ENCODE results near the gene CCL4L2. TPM values are rescaled to one million over a fixed set of nuclear protein-coding genes. Genes with fewer than 3 reads are reported as not detected.
"Not testable (repeated sequence)": the region's sequence is repeated elsewhere in the genome, so short reads cannot be mapped to it uniquely, and the experiment has no call there.

The CCL4L2 gene
- total RNA-seq, 1 donor from 2014 or later, result not detected

DNA sequence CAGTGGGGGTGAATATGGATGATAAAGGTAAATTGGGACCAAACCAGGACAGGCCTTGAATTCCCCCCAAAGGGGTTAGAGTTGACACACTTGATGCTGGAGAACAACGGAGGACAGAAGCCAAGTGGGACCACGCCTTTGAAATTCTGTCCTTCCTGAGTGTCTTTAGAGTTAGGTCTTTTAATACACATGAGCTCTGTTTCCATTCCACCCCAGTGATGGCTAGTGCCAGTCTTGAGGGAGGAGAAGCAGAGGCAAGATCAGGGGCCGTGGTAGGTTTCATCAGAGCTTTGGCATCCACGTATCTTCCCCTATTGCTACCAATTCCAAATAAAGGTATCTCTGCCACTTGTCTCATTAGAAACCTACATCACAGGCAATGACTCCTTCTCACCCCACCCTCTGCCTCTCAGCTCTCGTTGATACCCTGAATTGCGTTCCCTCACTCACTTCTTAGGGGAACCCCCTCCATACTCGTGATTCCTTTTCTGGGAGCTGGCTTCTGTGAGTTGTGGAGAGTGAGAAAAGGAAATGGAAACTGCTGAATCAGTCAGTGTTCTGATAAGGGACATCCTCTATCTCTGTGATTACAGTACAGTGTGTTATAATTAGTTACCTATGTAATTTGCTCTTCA lies 11.9 kb upstream of the CCL4L2 start:
- H3K27me3 ChIP-seq (ENCODE audit: low read depth), result peaks cover 37% of the 10 kb centered on the region
- TF ChIP-seq, protein P1, sequence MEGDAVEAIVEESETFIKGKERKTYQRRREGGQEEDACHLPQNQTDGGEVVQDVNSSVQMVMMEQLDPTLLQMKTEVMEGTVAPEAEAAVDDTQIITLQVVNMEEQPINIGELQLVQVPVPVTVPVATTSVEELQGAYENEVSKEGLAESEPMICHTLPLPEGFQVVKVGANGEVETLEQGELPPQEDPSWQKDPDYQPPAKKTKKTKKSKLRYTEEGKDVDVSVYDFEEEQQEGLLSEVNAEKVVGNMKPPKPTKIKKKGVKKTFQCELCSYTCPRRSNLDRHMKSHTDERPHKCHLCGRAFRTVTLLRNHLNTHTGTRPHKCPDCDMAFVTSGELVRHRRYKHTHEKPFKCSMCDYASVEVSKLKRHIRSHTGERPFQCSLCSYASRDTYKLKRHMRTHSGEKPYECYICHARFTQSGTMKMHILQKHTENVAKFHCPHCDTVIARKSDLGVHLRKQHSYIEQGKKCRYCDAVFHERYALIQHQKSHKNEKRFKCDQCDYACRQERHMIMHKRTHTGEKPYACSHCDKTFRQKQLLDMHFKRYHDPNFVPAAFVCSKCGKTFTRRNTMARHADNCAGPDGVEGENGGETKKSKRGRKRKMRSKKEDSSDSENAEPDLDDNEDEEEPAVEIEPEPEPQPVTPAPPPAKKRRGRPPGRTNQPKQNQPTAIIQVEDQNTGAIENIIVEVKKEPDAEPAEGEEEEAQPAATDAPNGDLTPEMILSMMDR (IDR thresholded peaks at IDR 0.05; ENCODE audit: borderline replicate concordance), result no peak
- intact Hi-C loops (cut with micrococcal nuclease), result no loop called here

DNA sequence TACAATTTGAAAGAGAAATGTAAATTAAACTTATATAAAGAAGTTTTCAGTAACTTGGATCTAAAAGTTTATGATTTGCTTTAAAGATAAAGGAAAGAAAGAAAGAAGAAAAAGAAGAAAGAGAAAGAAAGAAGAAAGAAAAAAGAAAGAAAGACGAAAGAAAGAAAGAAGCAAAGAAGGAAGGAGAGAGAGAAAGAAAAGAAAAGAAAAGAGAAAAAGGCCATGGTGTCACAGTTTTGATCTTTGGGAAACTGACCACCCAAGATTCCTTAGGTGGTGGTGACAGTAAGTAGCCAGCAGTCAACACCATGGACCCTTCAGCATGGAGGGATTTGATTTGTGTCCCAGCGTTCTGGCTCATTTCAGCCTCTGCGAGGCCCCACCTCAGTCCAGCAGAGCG lies 9.8 kb upstream of the CCL4L2 start:
- H3K4me1 ChIP-seq; DNase-seq; H3K4me3 ChIP-seq; H3K27ac ChIP-seq (replicated peaks); H3K9me3 ChIP-seq (replicated peaks); intact Hi-C loops (cut with micrococcal nuclease); H3K36me3 ChIP-seq: not testable (repeated sequence)
- H3K27me3 ChIP-seq (ENCODE audit: low read depth), result peaks cover 27% of the 10 kb centered on the region

More for the DNA sequence above, 11.9 kb upstream of the CCL4L2 start:
- Histone ChIP-seq H3K9me3 (replicated peaks) (no peaks in the 10 kb centered on the region), H3K4me1 (peaks cover 6% of the 10 kb centered on the region), H3K36me3 (no peaks in the 10 kb centered on the region), H3K4me3 (no peak overlapping the region), H3K27ac (replicated peaks) (no peak overlapping the region)
- no peak for DNase-seq

DNA sequence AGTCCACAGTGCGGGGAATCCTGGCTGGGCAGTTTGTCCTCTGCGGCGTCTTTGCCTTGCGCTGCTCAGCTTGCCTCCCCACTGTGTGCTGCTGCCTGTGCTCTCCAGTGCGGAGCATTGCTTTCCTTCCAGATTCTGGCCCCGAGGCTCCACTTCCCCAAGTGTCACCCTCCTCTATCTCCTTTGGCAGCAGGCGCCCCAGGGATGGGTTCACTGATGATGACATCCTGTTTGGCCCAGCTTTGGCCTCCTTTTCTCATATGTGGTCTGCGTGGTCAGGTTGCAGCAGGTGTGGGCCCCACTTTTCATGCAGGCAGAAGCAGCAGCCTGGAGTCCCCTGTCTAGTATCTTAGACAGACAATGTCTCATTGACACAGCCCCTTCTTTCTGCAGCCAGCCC lies 9.4 kb upstream of the CCL4L2 start:
- H3K9me3 ChIP-seq (replicated peaks); intact Hi-C loops (cut with micrococcal nuclease); H3K27ac ChIP-seq (replicated peaks); H3K36me3 ChIP-seq; DNase-seq; H3K4me1 ChIP-seq; H3K4me3 ChIP-seq: not testable (repeated sequence)
- H3K27me3 ChIP-seq (ENCODE audit: low read depth), result peaks cover 23% of the 10 kb centered on the region

DNA sequence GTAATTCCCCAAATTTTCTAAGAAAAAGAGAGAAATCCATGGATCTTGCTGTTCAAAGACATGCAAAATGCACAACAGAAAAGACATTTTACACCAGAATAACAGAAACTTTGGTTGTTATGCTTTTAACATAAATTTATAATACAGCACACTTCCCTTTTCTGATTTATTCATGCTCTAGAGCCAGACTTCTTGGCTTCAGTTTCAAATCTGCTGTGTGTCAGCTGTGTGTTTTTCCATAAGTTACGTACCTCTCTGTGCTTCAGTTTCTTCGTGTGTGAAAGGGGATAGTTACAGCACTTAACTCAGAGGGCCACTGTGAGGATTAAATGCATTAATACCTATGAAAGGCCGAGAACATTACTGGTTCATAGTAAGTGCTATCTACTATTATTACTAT lies 7.5 kb upstream of the CCL4L2 start:
- H3K36me3 ChIP-seq, result no peaks in the 10 kb centered on the region
- H3K27ac ChIP-seq (replicated peaks), result no peak overlapping the region
- TF ChIP-seq, protein P1 (IDR thresholded peaks at IDR 0.05; ENCODE audit: borderline replicate concordance), result no peak
- intact Hi-C loops (cut with micrococcal nuclease), result no loop called here
- H3K27me3 ChIP-seq (ENCODE audit: low read depth), result peaks cover 10% of the 10 kb centered on the region
- no peak overlapping the region for H3K4me3 ChIP-seq
- no peak for DNase-seq
- no peaks in the 10 kb centered on the region for H3K9me3 ChIP-seq (replicated peaks)
- peaks cover 6% of the 10 kb centered on the region for H3K4me1 ChIP-seq

DNA sequence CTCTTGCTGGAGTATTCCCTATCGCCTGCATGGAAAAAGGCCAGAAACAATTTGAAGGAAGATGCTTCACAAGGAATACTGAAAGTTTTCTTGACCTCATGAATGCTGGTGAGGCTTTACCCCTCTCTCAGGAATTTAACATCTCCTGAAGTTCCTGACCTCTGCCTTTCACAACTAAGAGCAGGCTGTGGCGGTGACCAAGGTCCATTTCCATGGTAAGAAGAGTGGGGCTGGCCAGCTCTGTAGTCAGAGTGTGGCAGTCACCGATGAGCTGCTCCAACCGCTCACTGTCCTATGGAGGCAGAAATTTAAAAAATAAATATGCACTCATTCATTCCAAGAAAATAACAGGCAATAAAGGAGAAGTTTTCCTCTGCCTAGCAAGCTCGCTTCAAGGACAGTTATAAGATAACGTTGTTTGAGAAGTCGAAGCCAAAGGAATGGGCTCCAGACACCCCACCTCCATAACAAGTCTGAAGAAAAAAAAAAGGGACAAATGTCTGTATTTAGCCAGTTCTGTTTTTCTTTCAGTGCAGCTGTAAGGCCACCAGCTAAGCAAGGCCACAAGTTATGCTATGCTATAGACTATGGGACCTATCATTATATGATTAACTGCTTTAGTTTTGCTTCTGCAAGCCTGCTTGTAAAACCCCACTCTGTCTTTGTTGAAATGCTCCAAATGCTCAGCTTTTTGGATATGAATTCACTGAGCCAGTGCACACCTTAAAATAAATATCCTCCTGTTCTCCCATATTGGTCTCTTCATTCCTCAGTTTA lies 6.0 kb upstream of the CCL4L2 start:
- intact Hi-C loops (cut with micrococcal nuclease), result no loop called here
- Histone ChIP-seq H3K9me3 (replicated peaks) (no peaks in the 10 kb centered on the region), H3K36me3 (no peaks in the 10 kb centered on the region), H3K4me1 (no peaks in the 10 kb centered on the region), H3K27ac (replicated peaks) (no peak overlapping the region), H3K4me3 (no peak overlapping the region), H3K27me3 (ENCODE audit: low read depth) (peaks cover 5% of the 10 kb centered on the region)
- TF ChIP-seq, protein P1 (IDR thresholded peaks at IDR 0.05; ENCODE audit: borderline replicate concordance), result no peak
- DNase-seq, result no peak

DNA sequence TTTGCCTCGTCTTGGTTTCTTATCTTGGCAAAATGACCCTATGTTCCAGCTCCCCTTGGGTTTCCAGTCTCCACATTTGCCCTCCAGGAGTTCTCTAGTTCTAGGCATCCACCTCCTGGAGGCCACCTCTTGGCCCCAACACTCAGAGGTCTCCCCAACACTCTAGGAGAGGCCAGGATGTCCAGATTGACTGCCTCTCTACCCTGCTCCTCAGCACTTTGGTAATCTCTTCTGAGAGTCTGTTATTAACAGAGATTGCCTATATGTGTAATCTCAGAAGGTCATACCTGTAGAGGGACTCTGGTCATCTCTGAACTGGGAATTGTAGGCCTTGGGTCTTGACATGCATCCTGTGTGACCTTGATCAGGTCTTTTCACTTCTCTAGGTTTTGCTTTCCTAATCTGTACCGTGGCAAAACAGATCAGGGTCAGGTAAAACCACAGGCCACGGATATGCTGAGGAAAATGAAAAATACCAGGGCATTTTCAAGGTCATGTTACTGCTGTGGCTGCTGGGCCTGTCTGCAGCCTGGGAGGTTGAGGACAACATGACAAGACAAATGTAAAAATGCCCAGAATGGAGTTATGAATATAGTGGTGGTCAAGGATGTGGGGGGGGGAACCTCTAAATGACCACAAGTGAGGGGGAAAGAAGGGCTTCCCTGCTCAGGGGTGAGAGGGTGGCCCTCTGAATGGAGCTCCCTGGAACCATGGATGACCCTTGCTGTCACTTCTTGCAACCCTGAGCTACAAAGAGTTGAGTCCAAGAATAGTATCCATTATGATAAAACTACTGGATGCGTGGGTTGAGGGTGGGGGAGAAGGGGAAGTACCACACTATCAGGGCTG lies 5.0 kb upstream of the CCL4L2 start:
- TF ChIP-seq, protein P1 (IDR thresholded peaks at IDR 0.05; ENCODE audit: borderline replicate concordance), result no peak
- no peaks in the 10 kb centered on the region for H3K9me3 ChIP-seq (replicated peaks)
- intact Hi-C loops (cut with micrococcal nuclease), result no loop called here

DNA sequence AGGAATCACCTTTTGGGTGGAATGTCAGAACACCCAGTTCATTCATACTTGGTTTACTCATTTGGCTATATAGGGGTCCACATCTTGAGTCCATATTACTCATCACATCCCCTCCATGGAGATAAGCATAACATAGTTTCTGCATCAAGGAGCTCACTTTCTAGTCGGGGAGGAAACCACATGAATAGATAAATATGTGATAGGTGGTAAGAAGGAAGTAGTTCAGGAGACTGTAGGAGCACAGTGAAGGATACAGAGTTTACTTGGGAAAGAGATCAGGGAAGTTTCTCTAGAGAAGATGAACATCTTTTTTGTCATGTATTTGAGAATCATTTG lies 4.4 kb upstream of the CCL4L2 start:
- DNase-seq; H3K36me3 ChIP-seq; H3K9me3 ChIP-seq (replicated peaks); H3K4me3 ChIP-seq; H3K4me1 ChIP-seq; H3K27ac ChIP-seq (replicated peaks); intact Hi-C loops (cut with micrococcal nuclease): not testable (repeated sequence)
- peaks cover 18% of the 10 kb centered on the region for H3K27me3 ChIP-seq (ENCODE audit: low read depth)

More for the DNA sequence above, 5.0 kb upstream of the CCL4L2 start:
- Histone ChIP-seq H3K27me3 (ENCODE audit: low read depth) (peaks cover 14% of the 10 kb centered on the region), H3K27ac (replicated peaks) (no peak overlapping the region), H3K36me3 (no peaks in the 10 kb centered on the region), H3K4me1 (no peaks in the 10 kb centered on the region), H3K4me3 (no peak overlapping the region)
- no peak for DNase-seq

DNA sequence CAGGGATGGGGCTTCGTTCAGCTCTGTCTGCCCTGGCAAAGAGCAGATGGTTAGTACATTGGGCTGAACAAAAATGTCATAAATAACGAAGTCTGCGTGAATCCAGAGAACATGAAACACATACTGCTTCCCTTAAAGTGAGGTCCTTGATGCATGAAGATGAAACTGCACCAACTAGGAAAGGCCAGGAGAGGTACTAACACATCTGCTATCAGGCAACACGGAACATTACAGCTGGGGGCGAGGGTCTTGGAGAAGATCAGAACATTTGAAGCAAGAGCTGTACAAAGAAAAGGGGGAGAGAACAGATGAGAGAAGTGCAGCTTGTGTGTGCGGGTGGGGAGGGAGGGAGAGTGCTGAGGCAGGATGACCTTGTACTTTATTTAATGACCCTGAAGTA lies 3.5 kb upstream of the CCL4L2 start:
- H3K27ac ChIP-seq (replicated peaks); intact Hi-C loops (cut with micrococcal nuclease); DNase-seq; H3K4me3 ChIP-seq; H3K9me3 ChIP-seq (replicated peaks); H3K4me1 ChIP-seq; H3K36me3 ChIP-seq: not testable (repeated sequence)
- H3K27me3 ChIP-seq (ENCODE audit: low read depth), result peaks cover 24% of the 10 kb centered on the region
